ENCODE results near the gene HTR6.

HTR6 gene

GRCh38 chr1:19720973-19721372 is 56.3 kb downstream of the HTR6 start:
- Mint-ChIP-seq H3K4me3 (no peak overlapping the region), H3K9me3 (no peaks in the 10 kb centered on the region), H3K4me1 (peaks cover 4% of the 10 kb centered on the region), H3K27me3 (ENCODE audit: low read depth) (peaks cover 4% of the 10 kb centered on the region), H3K36me3 (ENCODE audit: low read depth) (no peaks in the 10 kb centered on the region), H3K27ac (peak overlapping the region in 1 of 3 experiments; percentile 69)
- TF ChIP-seq CTCF (IDR thresholded peaks at IDR 0.05; ENCODE audit: unreplicated experiment in 3 of 3) = no peak

GRCh38 chr1:19723874-19724273 is 59.2 kb downstream of the HTR6 start:
- H3K4me3 Mint-ChIP-seq = no peak overlapping the region
- H3K27me3 Mint-ChIP-seq (ENCODE audit: low read depth) = peaks cover 4% of the 10 kb centered on the region
- H3K9me3 Mint-ChIP-seq = no peaks in the 10 kb centered on the region
- no peak for TF ChIP-seq CTCF (IDR thresholded peaks at IDR 0.05; ENCODE audit: unreplicated experiment in 3 of 3)
- no peak overlapping the region for H3K27ac Mint-ChIP-seq
- peaks cover 8% of the 10 kb centered on the region for H3K4me1 Mint-ChIP-seq
- H3K36me3 Mint-ChIP-seq (ENCODE audit: low read depth) = no peaks in the 10 kb centered on the region

DNA sequence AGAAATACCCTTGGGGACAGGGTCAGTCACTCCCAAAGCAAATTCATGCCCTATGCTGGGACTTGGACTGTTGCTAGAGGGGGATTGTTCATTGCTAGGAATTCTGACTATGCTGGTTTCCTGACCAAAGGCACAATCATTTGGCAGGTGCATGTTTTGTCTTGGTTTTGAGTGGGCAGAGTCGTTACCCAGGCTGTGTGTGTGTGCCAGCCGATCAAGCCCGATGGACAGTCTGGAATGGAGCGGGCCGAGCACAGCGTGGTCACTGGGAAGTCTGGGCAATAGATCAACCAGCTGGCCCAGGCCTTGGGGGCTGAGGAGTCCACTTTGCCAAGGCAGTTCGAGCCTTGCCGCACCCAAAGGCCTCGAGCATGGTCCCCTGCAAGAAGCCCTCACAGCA is 60.9 kb downstream of the HTR6 start:
- no peak for TF ChIP-seq CTCF (IDR thresholded peaks at IDR 0.05; ENCODE audit: unreplicated experiment in 3 of 3)

DNA sequence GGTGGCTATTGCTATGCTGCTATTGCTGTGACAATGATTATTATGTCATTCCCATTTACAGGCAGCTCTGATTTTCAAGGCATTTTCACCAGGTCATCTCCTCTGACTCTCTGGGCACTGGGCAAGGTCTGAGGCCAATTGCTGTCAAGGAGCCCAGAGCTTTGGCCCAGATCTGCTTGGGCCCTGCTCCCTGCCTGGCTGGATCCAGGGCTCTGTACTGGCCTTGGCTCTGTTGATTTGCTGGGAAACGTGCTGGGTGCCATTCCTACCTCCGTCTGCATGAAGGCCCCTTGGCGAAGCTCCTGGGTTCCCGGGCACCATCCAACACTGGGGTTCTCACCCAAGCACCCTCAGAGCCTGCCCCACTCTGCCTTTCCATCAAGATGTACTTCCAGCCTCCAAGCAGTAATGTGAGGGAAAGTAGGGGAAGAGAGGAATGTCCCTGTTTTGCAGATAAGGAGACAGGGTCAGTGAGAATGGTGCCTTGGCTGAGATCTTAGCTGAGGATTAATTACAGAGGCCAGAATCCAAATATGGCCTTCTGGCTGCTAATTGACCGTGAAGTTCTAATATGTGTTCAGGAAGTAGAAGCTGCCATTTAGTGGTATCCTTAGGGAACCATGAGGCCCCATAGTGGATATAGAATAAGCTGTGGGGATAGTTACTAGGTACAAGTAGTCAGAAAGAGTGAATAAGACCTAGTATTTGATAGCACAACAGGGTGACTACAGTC is 63.9 kb downstream of the HTR6 start:
- no peak for TF ChIP-seq CTCF (IDR thresholded peaks at IDR 0.05; ENCODE audit: unreplicated experiment in 3 of 3)
- Mint-ChIP-seq H3K36me3 (ENCODE audit: low read depth) (no peaks in the 10 kb centered on the region), H3K27me3 (ENCODE audit: low read depth) (peaks cover 4% of the 10 kb centered on the region), H3K9me3 (peaks cover 2% of the 10 kb centered on the region), H3K4me3 (no peak overlapping the region), H3K27ac (no peak overlapping the region), H3K4me1 (peaks cover 11% of the 10 kb centered on the region)

More for the DNA sequence above, 60.9 kb downstream of the HTR6 start:
- Mint-ChIP-seq H3K4me1 (peaks cover 9% of the 10 kb centered on the region), H3K27me3 (ENCODE audit: low read depth) (peaks cover 4% of the 10 kb centered on the region), H3K36me3 (ENCODE audit: low read depth) (no peaks in the 10 kb centered on the region), H3K4me3 (no peak overlapping the region), H3K9me3 (no peaks in the 10 kb centered on the region), H3K27ac (no peak overlapping the region)

DNA sequence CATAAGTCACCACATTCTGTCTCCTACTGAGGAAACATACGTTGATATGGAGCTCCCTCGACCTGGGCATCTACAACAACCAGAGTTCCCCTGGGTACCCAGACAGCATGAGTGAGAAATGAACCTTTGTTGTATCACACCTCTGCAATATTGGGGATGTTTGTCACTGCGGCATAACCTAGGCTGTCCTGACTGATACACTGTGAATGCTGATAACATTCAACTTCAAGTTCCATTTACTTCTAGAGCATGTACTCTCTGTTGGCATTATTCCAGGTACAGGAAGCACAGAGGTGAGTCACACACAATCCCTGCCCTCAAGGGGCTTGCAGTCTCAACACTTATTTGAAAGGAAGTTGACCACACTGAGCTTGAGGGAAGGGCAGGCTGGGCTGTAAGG is 65.6 kb downstream of the HTR6 start:
- H3K9me3 Mint-ChIP-seq = peaks cover 2% of the 10 kb centered on the region
- no peak overlapping the region for H3K27ac Mint-ChIP-seq
- peaks cover 21% of the 10 kb centered on the region for H3K4me1 Mint-ChIP-seq
- no peak for TF ChIP-seq CTCF (IDR thresholded peaks at IDR 0.05; ENCODE audit: unreplicated experiment in 3 of 3)
- no peaks in the 10 kb centered on the region for H3K36me3 Mint-ChIP-seq (ENCODE audit: low read depth)
- H3K27me3 Mint-ChIP-seq (ENCODE audit: low read depth) = peaks cover 8% of the 10 kb centered on the region
- H3K4me3 Mint-ChIP-seq = no peak overlapping the region

All from nephron (organoid).